NCI-H1105 (cell line): Measurements from ENCODE around the gene TJP2.
"Not testable (repeated sequence)": the region's sequence is repeated elsewhere in the genome, so short reads cannot be mapped to it uniquely, and the experiment has no call there.

Experiments
- DNase-seq: peaks from one replicate; lab custom pipeline; 2025; lab: John Stamatoyannopoulos, UW

TJP2 gene

GRCh38 chr9:69158471-69158870, 15.6 kb upstream of the TJP2 start:
- DNase-seq: no peak

DNA sequence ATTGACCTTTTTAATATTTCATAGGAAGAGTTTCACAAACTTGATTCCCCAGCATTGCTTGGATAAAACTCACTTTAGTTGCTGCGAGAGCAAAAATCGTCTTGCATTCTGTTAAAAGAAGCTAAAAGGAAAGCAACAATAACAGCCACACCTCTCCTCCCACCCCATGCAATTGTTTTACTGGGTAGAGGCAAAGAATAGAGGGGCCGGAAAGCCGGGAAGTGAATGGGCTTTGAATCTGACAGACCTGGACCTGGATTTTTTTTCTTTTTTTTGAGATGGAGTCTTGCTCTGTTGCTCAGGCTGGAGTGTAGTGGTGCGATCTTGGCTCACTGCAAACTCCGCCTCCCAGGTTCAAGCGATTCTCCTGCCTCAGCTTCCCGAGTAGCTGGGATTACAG, 9.5 kb upstream of the TJP2 start:
- not testable (repeated sequence) for DNase-seq

- no peak for DNase-seq
These were observed 8.5 kb upstream of the TJP2 start for GRCh38 chr9:69165581-69165980.

DNA sequence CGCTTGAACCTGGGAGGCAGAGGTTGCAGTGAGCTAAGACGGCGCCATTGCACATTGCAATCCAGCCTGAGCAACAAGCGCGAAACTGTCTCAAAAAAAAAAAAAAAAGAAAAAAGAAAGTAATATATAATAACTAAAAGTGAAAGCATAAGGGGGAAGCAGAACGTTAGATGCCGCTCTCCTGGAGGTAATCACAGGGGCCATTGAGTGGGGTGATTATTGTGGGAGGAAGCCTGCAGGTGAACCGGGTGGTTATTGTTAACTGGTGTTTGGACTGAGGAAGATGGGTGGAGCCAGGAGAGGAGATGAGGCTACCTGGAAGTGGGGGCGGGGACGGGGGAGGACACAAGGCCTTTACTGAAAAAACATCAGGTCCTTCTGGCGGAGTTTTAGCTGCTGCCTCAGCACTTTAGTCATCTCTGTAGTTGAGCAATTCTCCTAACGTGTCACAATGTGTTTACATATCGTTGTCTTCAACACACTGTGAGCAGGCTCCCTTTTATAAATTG, 5.3 kb upstream of the TJP2 start:
- DNase-seq: no peak

DNA sequence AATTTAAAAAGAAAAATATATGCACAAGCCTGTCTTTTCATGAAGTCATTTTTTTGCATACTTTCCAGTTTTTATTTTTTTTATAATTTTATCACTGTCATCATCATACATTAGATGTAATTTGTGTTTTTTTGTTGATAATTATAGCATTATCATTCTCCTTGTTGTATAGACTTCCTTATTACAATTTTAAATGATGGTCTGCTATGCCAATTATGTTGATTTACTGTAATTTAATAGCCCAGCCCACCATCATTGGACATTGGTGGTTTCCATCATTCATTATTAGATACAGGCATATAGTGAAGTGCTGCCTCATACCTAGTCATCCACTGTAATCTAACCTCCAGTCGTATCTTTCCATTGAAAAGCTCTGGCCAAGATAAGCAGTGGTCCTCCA, 3.8 kb upstream of the TJP2 start:
- DNase-seq: no peak

DNA sequence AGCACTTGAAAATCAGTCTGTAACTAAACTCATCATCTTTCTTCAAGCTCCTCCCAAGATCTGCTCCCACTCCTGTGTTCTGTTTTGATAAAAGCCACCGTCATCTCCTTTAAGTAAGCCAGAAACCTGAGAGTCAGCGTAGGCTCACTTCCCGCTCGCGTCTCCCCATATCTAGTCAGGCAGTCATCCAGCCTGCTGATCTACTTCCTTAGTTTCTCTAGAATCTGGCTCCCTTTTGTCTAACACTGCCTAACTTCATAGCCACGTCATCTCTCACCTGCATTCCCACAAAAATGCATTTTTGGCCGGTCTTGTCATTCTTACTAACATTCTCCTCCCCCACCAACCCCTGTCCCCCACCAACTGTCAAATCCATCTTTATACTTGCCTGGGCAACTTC, 3.0 kb upstream of the TJP2 start:
- no peak for DNase-seq

DNA sequence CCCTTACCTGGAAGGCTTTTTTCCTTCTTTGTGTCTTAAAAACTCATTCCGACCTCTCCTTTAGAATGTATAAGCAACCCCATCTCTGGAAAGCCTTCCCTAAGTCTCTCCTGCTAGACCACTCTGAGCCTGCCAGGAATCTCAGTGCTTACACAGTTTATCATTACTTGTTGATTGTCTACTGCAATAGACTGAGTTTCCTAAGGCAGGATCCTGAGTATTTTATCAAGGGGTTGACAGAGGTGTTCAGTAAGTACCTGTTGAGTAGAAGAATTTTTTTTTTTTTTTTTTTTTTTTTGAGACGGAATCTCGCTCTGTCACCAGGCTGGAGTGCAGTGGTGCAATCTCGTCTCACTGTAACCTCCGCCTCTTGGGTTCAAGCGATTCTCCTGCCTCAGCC, 2.6 kb upstream of the TJP2 start:
- DNase-seq: no peak

- no peak for DNase-seq
These were observed 1.2 kb upstream of the TJP2 start for GRCh38 chr9:69172895-69173294.

DNA sequence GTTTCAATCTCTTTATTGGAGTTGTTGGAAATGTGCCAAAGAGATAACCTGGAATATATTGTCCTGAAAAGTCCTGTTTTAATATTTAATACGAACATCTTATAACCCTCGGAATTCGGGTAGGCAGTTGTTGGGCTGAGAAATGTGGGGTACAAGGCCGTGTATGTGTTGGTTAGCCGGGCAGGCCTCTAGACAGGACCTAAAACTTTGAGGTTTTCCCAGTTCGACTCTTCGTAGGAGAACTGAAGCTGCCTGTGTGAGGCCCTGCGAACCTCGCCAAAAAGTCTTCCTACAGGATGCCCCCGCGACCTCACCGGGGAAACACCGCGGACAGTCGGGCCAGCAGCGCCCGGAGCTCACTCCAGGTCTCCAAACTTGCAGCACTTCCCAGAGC, 583 bp upstream of the TJP2 start:
- DNase-seq: no peak

GRCh38 chr9:69174616-69175463, 763 bp downstream of the TJP2 start:
- DNase-seq: no peak

- DNase-seq: no peak
These were observed 1.4 kb downstream of the TJP2 start for GRCh38 chr9:69175486-69175885.

DNA sequence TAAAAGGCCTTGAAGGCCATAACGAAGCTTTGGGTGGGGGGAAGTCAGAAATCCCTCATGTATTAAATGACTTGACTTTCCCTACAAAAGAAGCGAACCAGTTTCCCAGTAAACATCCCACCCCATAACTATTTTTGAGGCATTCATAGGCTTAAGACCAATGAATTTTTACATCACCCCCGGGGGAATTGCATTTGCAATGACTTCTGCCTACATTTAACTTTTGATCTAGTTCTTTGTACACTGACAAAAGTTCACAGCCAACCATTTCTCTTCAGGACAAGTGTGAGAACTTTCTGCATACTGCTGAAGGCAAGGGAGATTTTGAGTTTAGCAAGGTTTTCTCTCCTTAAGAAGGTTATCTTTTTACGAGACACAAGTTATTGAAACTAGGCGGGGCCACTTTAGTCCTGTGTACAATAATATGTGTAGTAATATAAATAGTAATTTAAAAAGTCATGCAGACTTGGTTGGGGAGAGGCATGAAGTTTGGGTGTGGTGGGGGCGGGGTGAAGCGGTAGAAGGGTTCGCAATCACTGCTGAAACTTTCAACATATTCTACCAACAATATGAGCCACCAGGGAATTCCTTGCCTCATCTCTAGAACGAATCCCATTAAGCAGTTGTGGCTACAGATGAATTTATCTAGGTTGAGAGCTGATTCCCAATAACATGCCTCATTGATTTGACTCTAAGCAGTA, 2.5 kb downstream of the TJP2 start:
- no peak for DNase-seq

GRCh38 chr9:69178583-69179011, 4.5 kb downstream of the TJP2 start:
- DNase-seq: no peak

- no peak for DNase-seq
These were observed 5.0 kb downstream of the TJP2 start for GRCh38 chr9:69179037-69179436.

GRCh38 chr9:69180200-69180599, 6.1 kb downstream of the TJP2 start:
- no peak for DNase-seq

- DNase-seq: no peak
These were observed 6.6 kb downstream of the TJP2 start for GRCh38 chr9:69180670-69181069.

GRCh38 chr9:69181908-69182353, 7.9 kb downstream of the TJP2 start:
- DNase-seq: no peak

DNA sequence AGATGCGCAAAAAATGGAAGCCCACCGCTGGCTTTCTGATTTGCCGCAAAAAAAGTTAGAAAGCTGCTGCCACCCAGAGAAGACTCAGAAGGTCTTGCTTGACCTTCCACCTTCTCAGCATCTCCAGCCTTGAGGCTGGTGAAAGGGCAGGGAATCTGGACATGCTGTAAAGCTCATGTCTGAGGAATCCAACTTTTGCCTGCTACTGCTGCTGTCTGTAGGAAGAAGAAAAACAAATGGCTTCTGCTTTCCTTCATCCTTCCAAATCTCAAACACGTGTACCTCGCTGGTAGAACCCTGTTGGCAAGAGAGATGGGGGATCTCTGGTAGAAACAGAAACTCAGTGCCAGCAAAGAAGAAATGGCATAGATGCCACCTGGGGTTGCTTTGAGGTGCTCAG, 10.2 kb downstream of the TJP2 start:
- no peak for DNase-seq

DNA sequence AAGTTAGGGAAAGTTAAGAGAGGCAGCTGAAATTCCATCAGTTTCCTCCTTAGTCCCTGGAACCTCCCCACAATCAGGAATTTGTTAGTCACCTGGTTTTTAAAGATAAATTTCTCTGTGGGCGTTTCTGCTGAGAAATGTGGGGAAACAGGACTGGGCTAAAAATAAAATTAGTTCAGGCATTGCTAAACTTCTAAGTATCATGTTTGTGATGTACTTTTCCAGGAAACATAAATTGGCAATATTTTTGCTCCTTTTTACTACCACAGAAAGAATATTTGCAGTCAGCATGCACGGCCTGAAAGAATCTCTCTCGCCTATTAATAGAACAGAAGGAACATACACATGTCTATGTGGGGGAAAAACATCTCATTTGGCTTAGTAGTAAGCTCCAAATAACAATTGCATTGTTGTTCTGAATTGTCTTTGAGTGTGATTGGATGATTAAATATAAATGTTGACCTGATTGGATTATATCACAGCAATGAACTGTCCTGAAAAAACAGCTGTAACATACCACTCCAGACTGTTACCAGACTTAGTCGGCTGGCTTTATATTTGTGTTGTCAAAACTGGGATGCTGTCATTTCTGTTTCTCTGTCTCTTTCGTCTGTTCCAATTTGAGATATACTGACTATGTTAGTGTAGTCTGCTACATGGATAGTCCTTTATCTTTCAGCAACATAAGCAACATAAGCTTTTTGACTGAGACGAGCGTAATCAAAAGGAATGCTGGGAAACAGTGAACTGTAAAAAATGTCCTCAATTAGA, 12.9 kb downstream of the TJP2 start:
- no peak for DNase-seq

DNA sequence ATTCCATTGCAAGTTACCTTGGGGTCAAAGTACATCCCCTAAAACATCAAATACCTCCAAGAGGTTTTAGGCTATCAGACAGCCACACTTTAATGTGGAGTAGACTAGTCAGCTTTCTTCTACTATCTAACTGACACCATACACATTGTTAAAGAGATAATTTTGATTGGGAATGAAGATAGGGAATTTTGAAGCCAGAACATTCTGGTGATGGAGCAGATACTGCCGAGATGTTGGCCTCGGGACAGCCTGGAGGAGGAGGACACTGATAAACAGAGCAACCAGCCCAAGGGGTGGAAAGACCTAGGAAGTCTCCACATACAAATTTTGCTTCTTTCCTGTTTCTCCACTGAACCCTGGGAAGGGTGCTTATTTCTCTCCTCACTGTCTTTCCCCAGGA, 14.9 kb downstream of the TJP2 start:
- no peak for DNase-seq

GRCh38 chr9:69190086-69190862, 16.2 kb downstream of the TJP2 start:
- no peak for DNase-seq

GRCh38 chr9:69190863-69191181, 16.7 kb downstream of the TJP2 start:
- no peak for DNase-seq
